Liver (tissue), 9 donors: ENCODE results near the gene GUCY2F. TPM values are rescaled to one million over a fixed set of nuclear protein-coding genes. Genes with fewer than 3 reads are reported as not detected.

ENCODE experiments used
- DNase-seq: peaks from one replicate; pipeline ENCODE4 v3.0.0-alpha.2; 2017; ENCODE audit warnings: low spot score
- H3K27ac ChIP-seq, 2 donors: one replicate each; pipeline ENCODE4 v1.7.0; 2013; ENCODE audit warnings: inconsistent platforms in 2 of 2, low read length in 2 of 2, control low read depth in 1 of 2, low read depth in 1 of 2, mild to moderate bottlenecking in 1 of 2
- H3K27me3 ChIP-seq, 4 donors: one replicate each; pipeline versions ENCODE4 v1.6.1 to v1.7.0; 2013; ENCODE audit warnings: low read length in 3 of 4, inconsistent platforms in 1 of 4, mild to moderate bottlenecking in 1 of 4, moderate library complexity in 1 of 4; ENCODE audit not compliant: control insufficient read depth in 4 of 4, insufficient read depth in 4 of 4
- H3K36me3 ChIP-seq, 4 donors: one replicate each; pipeline versions ENCODE4 v1.6.1 to v1.7.0; 2013; ENCODE audit warnings: low read length in 3 of 4, mild to moderate bottlenecking in 3 of 4, low read depth in 1 of 4, moderate library complexity in 1 of 4; ENCODE audit not compliant: control insufficient read depth in 4 of 4, insufficient read depth in 3 of 4
- H3K4me1 ChIP-seq, 4 donors: one replicate each; pipeline versions ENCODE4 v1.6.1 to v1.7.0; 2013; ENCODE audit warnings: low read length in 3 of 4, mild to moderate bottlenecking in 3 of 4, moderate library complexity in 1 of 4; ENCODE audit not compliant: control insufficient read depth in 4 of 4, insufficient read depth in 4 of 4
- H3K4me3 ChIP-seq, 3 donors: one replicate each; pipeline versions ENCODE4 v1.6.1 to v1.7.0; 2013; ENCODE audit warnings: low read length in 3 of 3, control low read depth in 1 of 3, low read depth in 1 of 3, mild to moderate bottlenecking in 1 of 3
- H3K9ac ChIP-seq, 2 donors: one replicate each; pipeline ENCODE4 v1.7.0; 2013; ENCODE audit warnings: low read length in 2 of 2, mild to moderate bottlenecking in 2 of 2, moderate library complexity in 2 of 2, control low read depth in 1 of 2, low read depth in 1 of 2
- H3K9me3 ChIP-seq, 4 donors: one replicate each; pipeline versions ENCODE4 v1.6.1 to v1.7.0; 2013; ENCODE audit warnings: low read length in 3 of 4; ENCODE audit not compliant: control insufficient read depth in 4 of 4
- ATF3 ChIP-seq: IDR thresholded peaks from 2 replicates; pipeline ENCODE4 v1.6.1; 2016; ENCODE audit warnings: antibody characterized with exemption
- EGR1 ChIP-seq, 2 donors: IDR thresholded peaks; 2 replicates each; pipeline ENCODE4 v1.6.1; 2016 to 2018; ENCODE audit warnings: antibody characterized with exemption in 2 of 2, low read depth in 2 of 2
- FOXA1 ChIP-seq: IDR thresholded peaks from 2 replicates; pipeline ENCODE4 v1.6.1; 2016; ENCODE audit warnings: antibody characterized with exemption
- FOXA2 ChIP-seq: IDR thresholded peaks from 2 replicates; pipeline ENCODE4 v1.6.1; 2016; ENCODE audit warnings: antibody characterized with exemption
- GABPA ChIP-seq, 2 donors: IDR thresholded peaks in 1 of 2; conservative IDR thresholded peaks in 1 of 2; 2 replicates each; pipeline ENCODE4 v1.6.1; 2016; ENCODE audit warnings: antibody characterized with exemption in 2 of 2, mild to moderate bottlenecking in 1 of 2, moderate library complexity in 1 of 2
- HNF4A ChIP-seq, 2 donors: conservative IDR thresholded peaks; 2 replicates each; pipeline ENCODE4 v1.6.1; 2016; ENCODE audit warnings: antibody characterized with exemption in 2 of 2, mild to moderate bottlenecking in 2 of 2
- JUND ChIP-seq, 2 donors: IDR thresholded peaks; 2 replicates each; pipeline ENCODE4 v1.6.1; 2016; ENCODE audit warnings: antibody characterized with exemption in 2 of 2
- NR2F2 ChIP-seq: IDR thresholded peaks from 2 replicates; pipeline ENCODE4 v1.6.1; 2016; ENCODE audit warnings: antibody characterized with exemption
- RAD21 ChIP-seq, 2 donors: IDR thresholded peaks; 2 replicates each; pipeline ENCODE4 v1.6.1; 2016; ENCODE audit warnings: antibody characterized with exemption in 2 of 2, mild to moderate bottlenecking in 2 of 2
- RXRA ChIP-seq, 2 donors: IDR thresholded peaks; 2 replicates each; pipeline ENCODE4 v1.6.1; 2017 to 2018; ENCODE audit warnings: antibody characterized with exemption in 2 of 2, mild to moderate bottlenecking in 1 of 2
- SP1 ChIP-seq: IDR thresholded peaks from 2 replicates; pipeline ENCODE4 v1.6.1; 2018; ENCODE audit warnings: antibody characterized with exemption, mild to moderate bottlenecking
- TAF1 ChIP-seq: conservative IDR thresholded peaks from 2 replicates; pipeline ENCODE4 v1.6.1; 2016; ENCODE audit warnings: antibody characterized with exemption, mild to moderate bottlenecking
- YY1 ChIP-seq: IDR thresholded peaks from 2 replicates; pipeline ENCODE4 v1.6.1; 2016; ENCODE audit warnings: antibody characterized with exemption, mild to moderate bottlenecking
- ZBTB33 ChIP-seq: IDR thresholded peaks from 2 replicates; pipeline ENCODE4 v1.6.1; 2016; ENCODE audit warnings: antibody characterized with exemption
- WGBS: extraction: QIAGEN DNeasy Blood & Tissue Kit; methylation state at CpG from one replicate; pipeline ENCODE4 v1.1.7; 2013; 5-methylcytosine and 5-hydroxymethylcytosine counted together
- polyA plus RNA-seq, 2 donors: library from polyadenylated mRNA; stranded (reverse) in 1 of 2; unstranded in 1 of 2; fragments of 200-250 nt in 1 of 2; fragments of >200 nt in 1 of 2; fragmentation: Nextera tagmentation in 1 of 2; extraction: Ambion mirVana in 1 of 2; gene quantifications; one replicate each; pipeline versions ENCODE4 v1.2.1 to v1.2.3, GENCODE V29; 2013 to 2015
- total RNA-seq, 2 donors: library from RNA; depleted of rRNA; stranded (reverse); fragments of >200 nt; gene quantifications; one replicate each; pipeline ENCODE4 v1.2.3, GENCODE V29; 2014
- TF ChIP-seq, protein P1 (sequence below): IDR thresholded peaks from 2 replicates; pipeline ENCODE4 v1.6.1; 2016; ENCODE audit warnings: antibody characterized with exemption
- TF ChIP-seq, protein P2 (sequence below): IDR thresholded peaks from 2 replicates; pipeline ENCODE4 v1.6.1; 2016; ENCODE audit warnings: antibody characterized with exemption, mild to moderate bottlenecking
- TF ChIP-seq, protein P3 (sequence below): fragments of 150-350 bp; IDR thresholded peaks from 2 replicates; pipeline ENCODE4 v1.5.1; 2017; ENCODE audit warnings: improper control_type of control experiment, low read depth, low read length; ENCODE audit not compliant: missing input control
- donor health status: healthy.
- donor health status: healthy.
- donor health status: healthy.
- donor health status: healthy.
- donor health status: healthy.

Gene GUCY2F
- total and polyA plus RNA-seq, 4 donors: under 0.01 TPM; not detected in 2

- Histone ChIP-seq H3K4me3 (no peak overlapping the region), H3K4me1 (no peaks in the 10 kb centered on the region), H3K9me3 (no peaks in the 10 kb centered on the region), H3K27ac (no peak overlapping the region), H3K36me3 (no peaks in the 10 kb centered on the region), H3K27me3 (peaks cover 0 to 9% (median 0%) of the 10 kb centered on the region in 4 donors), H3K9ac (no peak overlapping the region)
- no peak for DNase-seq
- TF ChIP-seq, protein P1, sequence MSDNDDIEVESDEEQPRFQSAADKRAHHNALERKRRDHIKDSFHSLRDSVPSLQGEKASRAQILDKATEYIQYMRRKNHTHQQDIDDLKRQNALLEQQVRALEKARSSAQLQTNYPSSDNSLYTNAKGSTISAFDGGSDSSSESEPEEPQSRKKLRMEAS: no peak
- no peak for TF ChIP-seq ZBTB33
- TF ChIP-seq FOXA1: no peak
- TF ChIP-seq ATF3: no peak
- no peak for TF ChIP-seq RXRA (IDR thresholded peaks at IDR 0.05)
- TF ChIP-seq SP1: no peak
- TF ChIP-seq, protein P2, sequence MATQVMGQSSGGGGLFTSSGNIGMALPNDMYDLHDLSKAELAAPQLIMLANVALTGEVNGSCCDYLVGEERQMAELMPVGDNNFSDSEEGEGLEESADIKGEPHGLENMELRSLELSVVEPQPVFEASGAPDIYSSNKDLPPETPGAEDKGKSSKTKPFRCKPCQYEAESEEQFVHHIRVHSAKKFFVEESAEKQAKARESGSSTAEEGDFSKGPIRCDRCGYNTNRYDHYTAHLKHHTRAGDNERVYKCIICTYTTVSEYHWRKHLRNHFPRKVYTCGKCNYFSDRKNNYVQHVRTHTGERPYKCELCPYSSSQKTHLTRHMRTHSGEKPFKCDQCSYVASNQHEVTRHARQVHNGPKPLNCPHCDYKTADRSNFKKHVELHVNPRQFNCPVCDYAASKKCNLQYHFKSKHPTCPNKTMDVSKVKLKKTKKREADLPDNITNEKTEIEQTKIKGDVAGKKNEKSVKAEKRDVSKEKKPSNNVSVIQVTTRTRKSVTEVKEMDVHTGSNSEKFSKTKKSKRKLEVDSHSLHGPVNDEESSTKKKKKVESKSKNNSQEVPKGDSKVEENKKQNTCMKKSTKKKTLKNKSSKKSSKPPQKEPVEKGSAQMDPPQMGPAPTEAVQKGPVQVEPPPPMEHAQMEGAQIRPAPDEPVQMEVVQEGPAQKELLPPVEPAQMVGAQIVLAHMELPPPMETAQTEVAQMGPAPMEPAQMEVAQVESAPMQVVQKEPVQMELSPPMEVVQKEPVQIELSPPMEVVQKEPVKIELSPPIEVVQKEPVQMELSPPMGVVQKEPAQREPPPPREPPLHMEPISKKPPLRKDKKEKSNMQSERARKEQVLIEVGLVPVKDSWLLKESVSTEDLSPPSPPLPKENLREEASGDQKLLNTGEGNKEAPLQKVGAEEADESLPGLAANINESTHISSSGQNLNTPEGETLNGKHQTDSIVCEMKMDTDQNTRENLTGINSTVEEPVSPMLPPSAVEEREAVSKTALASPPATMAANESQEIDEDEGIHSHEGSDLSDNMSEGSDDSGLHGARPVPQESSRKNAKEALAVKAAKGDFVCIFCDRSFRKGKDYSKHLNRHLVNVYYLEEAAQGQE: no peak
- no peak for TF ChIP-seq JUND (IDR thresholded peaks at IDR 0.05)
- TF ChIP-seq TAF1: no peak
- no peak for TF ChIP-seq FOXA2
Observed at GRCh38 chrX:109464231-109464630, 17.7 kb downstream of the GUCY2F start.

- Histone ChIP-seq H3K9me3 (no peaks in the 10 kb centered on the region), H3K36me3 (no peaks in the 10 kb centered on the region), H3K27ac (no peak overlapping the region), H3K9ac (no peak overlapping the region), H3K4me1 (no peaks in the 10 kb centered on the region), H3K27me3 (peaks cover 0 to 10% (median 0%) of the 10 kb centered on the region in 4 donors), H3K4me3 (no peak overlapping the region)
- TF ChIP-seq RXRA (IDR thresholded peaks at IDR 0.05) (no peak), RAD21 (IDR thresholded peaks at IDR 0.05) (no peak), ZBTB33 (no peak), YY1 (no peak), SP1 (no peak), ATF3 (no peak), FOXA1 (no peak), HNF4A (conservative IDR thresholded peaks at IDR 0.05) (no peak), EGR1 (IDR thresholded peaks at IDR 0.05; ENCODE audit: low read depth in 2 of 2) (no peak), FOXA2 (no peak), TAF1 (no peak), JUND (IDR thresholded peaks at IDR 0.05) (no peak), GABPA (IDR thresholded peaks at IDR 0.05 in 1 of 2, conservative IDR thresholded peaks at IDR 0.05 in 1 of 2) (no peak), NR2F2 (no peak)
- TF ChIP-seq, protein P3, sequence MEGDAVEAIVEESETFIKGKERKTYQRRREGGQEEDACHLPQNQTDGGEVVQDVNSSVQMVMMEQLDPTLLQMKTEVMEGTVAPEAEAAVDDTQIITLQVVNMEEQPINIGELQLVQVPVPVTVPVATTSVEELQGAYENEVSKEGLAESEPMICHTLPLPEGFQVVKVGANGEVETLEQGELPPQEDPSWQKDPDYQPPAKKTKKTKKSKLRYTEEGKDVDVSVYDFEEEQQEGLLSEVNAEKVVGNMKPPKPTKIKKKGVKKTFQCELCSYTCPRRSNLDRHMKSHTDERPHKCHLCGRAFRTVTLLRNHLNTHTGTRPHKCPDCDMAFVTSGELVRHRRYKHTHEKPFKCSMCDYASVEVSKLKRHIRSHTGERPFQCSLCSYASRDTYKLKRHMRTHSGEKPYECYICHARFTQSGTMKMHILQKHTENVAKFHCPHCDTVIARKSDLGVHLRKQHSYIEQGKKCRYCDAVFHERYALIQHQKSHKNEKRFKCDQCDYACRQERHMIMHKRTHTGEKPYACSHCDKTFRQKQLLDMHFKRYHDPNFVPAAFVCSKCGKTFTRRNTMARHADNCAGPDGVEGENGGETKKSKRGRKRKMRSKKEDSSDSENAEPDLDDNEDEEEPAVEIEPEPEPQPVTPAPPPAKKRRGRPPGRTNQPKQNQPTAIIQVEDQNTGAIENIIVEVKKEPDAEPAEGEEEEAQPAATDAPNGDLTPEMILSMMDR: no peak
- TF ChIP-seq, protein P1: no peak
- 55% methylated on average over 2 of the region's 2 CpGs for WGBS
- DNase-seq: no peak
Observed at GRCh38 chrX:109463784-109464183, 18.1 kb downstream of the GUCY2F start.
